Breast epithelium (tissue), 3 donors: ENCODE measurements around the gene MFAP5.

ENCODE experiments used
- POLR2A ChIP-seq: fragments of 450-650 bp; IDR thresholded peaks from one replicate; pipeline ENCODE4 v1.6.1; 2016; ENCODE audit warnings: antibody characterized with exemption, mild to moderate bottlenecking, moderate library complexity
- POLR2AphosphoS5 ChIP-seq, 3 donors: sonication (generic); formaldehyde crosslinking; IDR thresholded peaks; one replicate each; pipeline ENCODE4 v1.6.1; 2017; ENCODE audit warnings: antibody characterized with exemption in 3 of 3
- TF ChIP-seq, protein P1 (sequence below), 3 donors: fragments of 450-650 bp; IDR thresholded peaks; one replicate each; pipeline ENCODE4 v1.5.1; 2016 to 2017; ENCODE audit warnings: antibody characterized with exemption in 3 of 3, mild to moderate bottlenecking in 3 of 3, moderate library complexity in 3 of 3

DNA sequence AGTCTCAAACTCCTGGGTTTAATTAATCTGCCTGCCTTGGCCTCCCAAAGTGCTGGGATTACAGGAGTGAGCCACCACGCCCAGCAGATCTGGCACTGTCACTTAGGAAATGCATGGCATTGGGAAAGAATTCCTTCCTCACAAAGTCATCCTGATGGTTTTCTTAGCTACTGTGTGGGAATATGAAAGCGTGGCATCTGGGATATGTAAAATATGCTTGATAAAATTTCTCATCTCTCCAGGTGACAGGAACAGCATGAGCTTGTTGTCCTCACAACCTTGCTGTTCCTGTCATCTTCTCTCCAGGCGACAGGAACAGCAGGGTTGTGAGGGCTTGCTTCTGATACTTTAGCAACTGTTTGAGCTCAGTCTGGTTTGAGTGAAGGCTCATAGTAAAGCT, 33.9 kb downstream of the MFAP5 start:
- TF ChIP-seq, protein P1, sequence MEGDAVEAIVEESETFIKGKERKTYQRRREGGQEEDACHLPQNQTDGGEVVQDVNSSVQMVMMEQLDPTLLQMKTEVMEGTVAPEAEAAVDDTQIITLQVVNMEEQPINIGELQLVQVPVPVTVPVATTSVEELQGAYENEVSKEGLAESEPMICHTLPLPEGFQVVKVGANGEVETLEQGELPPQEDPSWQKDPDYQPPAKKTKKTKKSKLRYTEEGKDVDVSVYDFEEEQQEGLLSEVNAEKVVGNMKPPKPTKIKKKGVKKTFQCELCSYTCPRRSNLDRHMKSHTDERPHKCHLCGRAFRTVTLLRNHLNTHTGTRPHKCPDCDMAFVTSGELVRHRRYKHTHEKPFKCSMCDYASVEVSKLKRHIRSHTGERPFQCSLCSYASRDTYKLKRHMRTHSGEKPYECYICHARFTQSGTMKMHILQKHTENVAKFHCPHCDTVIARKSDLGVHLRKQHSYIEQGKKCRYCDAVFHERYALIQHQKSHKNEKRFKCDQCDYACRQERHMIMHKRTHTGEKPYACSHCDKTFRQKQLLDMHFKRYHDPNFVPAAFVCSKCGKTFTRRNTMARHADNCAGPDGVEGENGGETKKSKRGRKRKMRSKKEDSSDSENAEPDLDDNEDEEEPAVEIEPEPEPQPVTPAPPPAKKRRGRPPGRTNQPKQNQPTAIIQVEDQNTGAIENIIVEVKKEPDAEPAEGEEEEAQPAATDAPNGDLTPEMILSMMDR (IDR thresholded peaks at IDR 0.05), result no peak
- TF ChIP-seq POLR2A (no peak), POLR2AphosphoS5 (IDR thresholded peaks at IDR 0.05) (no peak)
